Fibroblast of lung (primary cell): ENCODE results near the gene BABAM2. TPM values are rescaled to one million over a fixed set of nuclear protein-coding genes. Genes with fewer than 3 reads are reported as not detected.

Source experiments
- DNase-seq, 2 donors: peaks; one replicate each; pipeline versions ENCODE4 v3.0.0 to v3.0.0-alpha.2; 2010; ENCODE audit warnings: low read depth in 2 of 2
- H2AFZ ChIP-seq: 2 replicates; pipeline ENCODE4 v1.5.1; 2012; ENCODE audit warnings: low read length, control low read depth, inconsistent platforms
- H3K27ac ChIP-seq: 2 replicates; pipeline ENCODE4 v1.5.1; 2011; ENCODE audit warnings: low read length, control low read depth; ENCODE audit not compliant: insufficient read depth
- H3K27me3 ChIP-seq: 2 replicates; pipeline ENCODE4 v1.5.1; 2011; ENCODE audit warnings: mild to moderate bottlenecking, low read length; ENCODE audit not compliant: control insufficient read depth, insufficient read depth
- H3K36me3 ChIP-seq: 2 replicates; pipeline ENCODE4 v1.5.1; 2011; ENCODE audit warnings: low read length; ENCODE audit not compliant: control insufficient read depth, insufficient read depth
- H3K4me1 ChIP-seq: 2 replicates; pipeline ENCODE4 v1.5.1; 2011; ENCODE audit warnings: low read length; ENCODE audit not compliant: control insufficient read depth, insufficient read depth; ENCODE audit errors: extremely low read depth
- H3K4me2 ChIP-seq: 2 replicates; pipeline ENCODE4 v1.5.1; 2011; ENCODE audit warnings: low read length, control low read depth; ENCODE audit not compliant: insufficient read depth; ENCODE audit errors: extremely low read depth
- H3K4me3 ChIP-seq, 4 experiments: fragments of 200-600 bp in 1 of 4; sonication (generic) in 1 of 4; replicated peaks in 1 of 4; 2 replicates each; pipeline ENCODE4 v1.5.1; 2011 to 2016; ENCODE audit warnings: low read length in 4 of 4, low read depth in 3 of 4, mild to moderate bottlenecking in 3 of 4, control low read depth in 2 of 4, inconsistent platforms in 1 of 4, mixed read lengths in 1 of 4; ENCODE audit not compliant: insufficient read depth in 1 of 4; ENCODE audit errors: control extremely low read depth in 1 of 4
- H3K79me2 ChIP-seq: 2 replicates; pipeline ENCODE4 v1.5.1; 2012; ENCODE audit warnings: mild to moderate bottlenecking, low read length, inconsistent platforms; ENCODE audit not compliant: control insufficient read depth, insufficient read depth
- H3K9ac ChIP-seq: 2 replicates; pipeline ENCODE4 v1.5.1; 2011; ENCODE audit warnings: mild to moderate bottlenecking, low read length, control low read depth; ENCODE audit not compliant: insufficient read depth
- H3K9me3 ChIP-seq: 2 replicates; pipeline ENCODE4 v1.5.1; 2012; ENCODE audit warnings: low read depth, low read length; ENCODE audit not compliant: control insufficient read depth, insufficient read depth
- H4K20me1 ChIP-seq: 2 replicates; pipeline ENCODE4 v1.5.1; 2011; ENCODE audit warnings: low read length; ENCODE audit not compliant: control insufficient read depth, insufficient read depth; ENCODE audit errors: extremely low read depth
- EZH2 ChIP-seq: IDR thresholded peaks from 2 replicates; pipeline ENCODE4 v1.5.1; 2012; ENCODE audit warnings: low read length, control low read depth, mild to moderate bottlenecking; ENCODE audit errors: missing control alignments
- polyA plus RNA-seq, 2 donors: library from polyadenylated mRNA; depleted of rRNA in 1 of 2; stranded (reverse) in 1 of 2; unstranded in 1 of 2; fragments of >200 nt; gene quantifications; 2 replicates each; pipeline ENCODE4 v1.2.1, GENCODE V29; 2011 to 2012; ENCODE audit warnings: missing spikeins in 1 of 2
- total RNA-seq: library from RNA; depleted of rRNA; stranded (reverse); fragments of >200 nt; gene quantifications from 2 replicates; pipeline ENCODE4 v1.2.1, GENCODE V29; 2014
- TF ChIP-seq, protein P1 (sequence below), 2 donors: IDR thresholded peaks in 1 of 2; conservative IDR thresholded peaks in 1 of 2; 1 replicate in 1 of 2; 2 replicates in 1 of 2; pipeline ENCODE4 v1.5.1; 2011 to 2012; ENCODE audit warnings: low read length in 2 of 2, control low read depth in 1 of 2, inconsistent platforms in 1 of 2, low read depth in 1 of 2, mild to moderate bottlenecking in 1 of 2

Gene BABAM2
- total and polyA plus RNA-seq, 2 donors (not counting 1 experiment from before 2014, with no cell fraction given), result 25.6 to 33.4 TPM

DNA sequence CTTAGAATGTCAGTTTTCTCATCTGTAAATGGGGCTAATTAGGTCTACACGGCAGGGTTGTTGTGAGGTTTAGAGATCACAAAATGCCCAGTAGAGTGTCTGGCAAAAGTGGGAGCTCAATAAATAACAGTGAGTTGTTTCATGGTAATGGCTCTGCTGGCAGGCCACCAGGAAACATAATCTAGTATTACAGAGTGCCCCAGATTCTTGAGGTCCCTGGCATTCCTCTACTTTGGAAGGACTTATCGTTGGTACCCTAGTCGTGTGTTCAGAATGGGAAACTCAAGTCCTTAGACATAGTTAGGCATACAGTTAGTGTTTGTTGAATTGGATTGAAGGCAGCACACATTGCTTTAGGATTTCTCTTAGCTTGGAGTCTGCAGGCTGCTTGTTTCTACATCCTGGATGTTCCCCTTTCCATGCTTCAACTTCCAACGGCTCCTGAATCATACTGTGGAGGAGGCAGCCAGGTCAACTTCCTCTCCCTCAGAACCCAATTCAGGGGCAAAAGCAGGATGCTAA, 340.6 kb downstream of the BABAM2 start:
- TF ChIP-seq, protein P1, sequence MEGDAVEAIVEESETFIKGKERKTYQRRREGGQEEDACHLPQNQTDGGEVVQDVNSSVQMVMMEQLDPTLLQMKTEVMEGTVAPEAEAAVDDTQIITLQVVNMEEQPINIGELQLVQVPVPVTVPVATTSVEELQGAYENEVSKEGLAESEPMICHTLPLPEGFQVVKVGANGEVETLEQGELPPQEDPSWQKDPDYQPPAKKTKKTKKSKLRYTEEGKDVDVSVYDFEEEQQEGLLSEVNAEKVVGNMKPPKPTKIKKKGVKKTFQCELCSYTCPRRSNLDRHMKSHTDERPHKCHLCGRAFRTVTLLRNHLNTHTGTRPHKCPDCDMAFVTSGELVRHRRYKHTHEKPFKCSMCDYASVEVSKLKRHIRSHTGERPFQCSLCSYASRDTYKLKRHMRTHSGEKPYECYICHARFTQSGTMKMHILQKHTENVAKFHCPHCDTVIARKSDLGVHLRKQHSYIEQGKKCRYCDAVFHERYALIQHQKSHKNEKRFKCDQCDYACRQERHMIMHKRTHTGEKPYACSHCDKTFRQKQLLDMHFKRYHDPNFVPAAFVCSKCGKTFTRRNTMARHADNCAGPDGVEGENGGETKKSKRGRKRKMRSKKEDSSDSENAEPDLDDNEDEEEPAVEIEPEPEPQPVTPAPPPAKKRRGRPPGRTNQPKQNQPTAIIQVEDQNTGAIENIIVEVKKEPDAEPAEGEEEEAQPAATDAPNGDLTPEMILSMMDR (conservative IDR thresholded peaks at IDR 0.05 in 1 of 2, IDR thresholded peaks at IDR 0.05 in 1 of 2; ENCODE audit: low read depth in 1 of 2, low read length in 2 of 2), result no peak
- TF ChIP-seq EZH2, result no peak
- H3K4me3 ChIP-seq, result no peak overlapping the region
- no peak overlapping the region for H3K4me2 ChIP-seq
- no peaks in the 10 kb centered on the region for H3K79me2 ChIP-seq
- no peak overlapping the region for H3K27ac ChIP-seq
- H3K27me3 ChIP-seq, result no peaks in the 10 kb centered on the region
- H3K9me3 ChIP-seq, result no peaks in the 10 kb centered on the region
- peak; percentile 21 to 78 for DNase-seq
- no peaks in the 10 kb centered on the region for H3K4me1 ChIP-seq
- no peaks in the 10 kb centered on the region for H4K20me1 ChIP-seq
- no peaks in the 10 kb centered on the region for H3K36me3 ChIP-seq
- H3K9ac ChIP-seq, result no peak overlapping the region
- H2AFZ ChIP-seq, result no peak overlapping the region

DNA sequence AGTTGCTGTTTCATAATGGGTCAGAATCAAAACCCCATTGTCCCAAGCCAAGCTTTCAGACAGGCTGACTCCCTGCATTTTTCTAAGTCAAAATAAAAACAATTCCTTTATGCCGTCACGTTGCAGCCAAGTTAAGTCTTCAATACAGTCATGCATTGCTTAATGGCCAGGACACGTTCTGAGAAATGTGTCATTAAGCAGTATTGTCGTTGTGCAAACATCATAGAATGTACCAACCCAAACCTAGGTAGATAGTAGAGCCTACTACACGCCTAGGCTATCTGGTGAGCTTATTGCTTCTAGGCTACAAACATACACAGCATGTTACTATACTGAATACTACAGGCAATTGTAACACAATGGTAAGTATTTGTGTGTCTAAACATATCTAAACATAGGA, 341.8 kb downstream of the BABAM2 start:
- Histone ChIP-seq H2AFZ (no peak overlapping the region), H3K27ac (no peak overlapping the region), H3K9me3 (no peaks in the 10 kb centered on the region), H3K4me3 (no peak overlapping the region), H4K20me1 (no peaks in the 10 kb centered on the region), H3K9ac (no peak overlapping the region), H3K79me2 (no peaks in the 10 kb centered on the region), H3K36me3 (no peaks in the 10 kb centered on the region), H3K4me2 (no peak overlapping the region), H3K4me1 (no peaks in the 10 kb centered on the region), H3K27me3 (no peaks in the 10 kb centered on the region)
- DNase-seq, result peak in 1 of 2 donors; percentile 8
- TF ChIP-seq, protein P1 (conservative IDR thresholded peaks at IDR 0.05 in 1 of 2, IDR thresholded peaks at IDR 0.05 in 1 of 2; ENCODE audit: low read depth in 1 of 2, low read length in 2 of 2), result no peak
- TF ChIP-seq EZH2, result no peak

DNA sequence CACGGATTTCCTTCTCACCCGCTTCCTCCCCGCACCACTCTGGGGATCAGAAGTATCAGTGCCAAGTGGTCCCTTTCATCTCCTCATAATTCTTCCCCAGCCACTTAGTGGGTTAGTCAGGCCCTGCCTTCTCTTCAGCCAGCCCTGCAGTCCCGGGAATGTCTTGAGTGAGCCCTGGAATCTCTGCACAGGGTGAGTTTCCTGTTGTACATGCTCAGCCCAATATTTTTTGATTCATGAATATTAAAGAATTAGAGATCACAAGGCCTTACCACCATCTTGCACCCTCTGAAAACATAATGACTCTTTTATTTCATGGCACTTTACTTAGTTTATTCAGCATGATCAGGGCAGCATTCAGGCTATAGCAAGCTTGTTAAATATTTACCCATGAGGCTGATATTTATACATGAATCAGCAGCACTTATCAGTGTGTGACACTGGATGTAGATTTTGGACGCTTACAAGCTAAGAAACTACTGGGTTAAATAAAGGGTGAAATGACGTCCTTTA, 342.7 kb downstream of the BABAM2 start:
- DNase-seq, result peak; percentile 56 to 59
- H3K9ac ChIP-seq, result no peak overlapping the region
- no peak overlapping the region for H3K4me2 ChIP-seq
- H3K27ac ChIP-seq, result no peak overlapping the region
- H3K79me2 ChIP-seq, result no peaks in the 10 kb centered on the region
- no peaks in the 10 kb centered on the region for H3K36me3 ChIP-seq
- H4K20me1 ChIP-seq, result no peaks in the 10 kb centered on the region
- no peak for TF ChIP-seq EZH2
- TF ChIP-seq, protein P1 (conservative IDR thresholded peaks at IDR 0.05 in 1 of 2, IDR thresholded peaks at IDR 0.05 in 1 of 2; ENCODE audit: low read depth in 1 of 2, low read length in 2 of 2), result no peak
- H3K27me3 ChIP-seq, result no peaks in the 10 kb centered on the region
- H3K9me3 ChIP-seq, result no peaks in the 10 kb centered on the region
- H3K4me3 ChIP-seq, result no peak overlapping the region
- H2AFZ ChIP-seq, result no peak overlapping the region
- H3K4me1 ChIP-seq, result no peaks in the 10 kb centered on the region
